ENCODE data around the gene PLA2G7. TPM values are rescaled to one million over a fixed set of nuclear protein-coding genes. Genes with fewer than 3 reads are reported as not detected.

Gene PLA2G7
- total RNA-seq (2022; extraction: Qiagen RNA extraction) = 0.06 TPM in 1 of 5 replicates, not detected in the others

DNA sequence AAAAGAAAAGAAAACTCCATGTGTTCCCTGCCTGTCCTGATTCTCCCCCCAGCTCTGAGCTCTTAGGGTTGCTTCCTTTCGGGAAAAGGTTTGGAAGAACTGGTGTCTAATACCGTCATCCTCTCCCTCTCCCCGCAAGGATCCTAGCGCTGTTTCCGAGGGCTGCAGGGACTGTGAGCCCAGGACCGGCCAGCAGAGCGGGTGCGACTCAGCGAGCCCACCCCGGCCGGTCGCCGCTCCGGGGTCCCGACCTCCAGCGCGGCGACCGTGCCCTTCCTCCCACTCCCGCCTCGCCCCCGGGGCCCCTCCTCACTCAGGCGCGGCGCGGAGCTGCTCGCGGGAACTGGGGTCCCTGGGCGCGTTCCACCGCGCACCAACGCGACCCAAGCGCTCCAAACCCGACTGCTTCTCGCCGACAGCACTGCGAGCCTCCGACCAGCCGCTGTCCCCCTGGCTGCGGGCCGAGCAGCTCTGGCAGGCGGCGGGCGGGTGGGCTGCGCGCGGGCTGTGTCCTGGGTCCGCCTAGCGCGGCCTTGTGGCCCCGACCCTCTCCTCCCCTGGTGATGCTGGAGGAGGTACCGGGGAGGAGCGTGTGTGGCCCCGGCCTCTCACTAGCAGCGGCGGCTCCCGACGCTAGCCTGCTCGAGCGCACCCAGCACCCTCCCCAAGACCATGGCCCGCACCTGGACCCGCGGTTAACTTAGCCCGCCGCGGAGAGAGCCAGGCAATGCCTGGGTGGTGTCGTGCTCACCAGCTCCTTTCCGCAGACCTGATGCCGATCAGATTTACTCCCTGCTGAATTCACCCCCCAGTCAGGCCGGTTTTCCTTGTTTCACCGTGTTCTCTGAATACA lies at the start of gene PLA2G7:
Gene PLA2G7 (minus strand): TSS at position 509 of the 853 bp plus-strand sequence. CDS start 12,484 bp downstream, outside the sequence.

GRCh38 chr6:46746696-46747095 lies 11.5 kb upstream of the PLA2G7 start, which contains the start of gene ANKRD66:
Gene ANKRD66, plus strand, starts transcription at chr6:46746933. Its CDS starts 5,016 bp downstream, at chr6:46751949.

GRCh38 chr6:46687619-46688097 lies 47.5 kb downstream of the PLA2G7 start, which contains the start of gene TDRD6:
Gene TDRD6, plus strand, starts transcription at chr6:46687885. Its CDS starts 244 bp downstream, at chr6:46688129.

Other genes starting within 250 kb of the PLA2G7 start
- gene RCAN2, start 243.9 kb downstream of the PLA2G7 start, total RNA-seq (2022; extraction: Qiagen RNA extraction) = not detected in 5 replicates
- 0.05 TPM in 1 of 5 replicates, not detected in the others for gene CYP39A1, start 82.6 kb downstream of the PLA2G7 start, total RNA-seq (2022; extraction: Qiagen RNA extraction)
- gene SLC25A27, start 82.4 kb downstream of the PLA2G7 start, total RNA-seq (2022; extraction: Qiagen RNA extraction) = 0.32 to 0.61 TPM (median 0.40 TPM) in 5 replicates
- not detected in 5 replicates for gene TDRD6, start 47.5 kb downstream of the PLA2G7 start, total RNA-seq (2022; extraction: Qiagen RNA extraction)
- not detected in 5 replicates for gene ANKRD66, start 11.6 kb upstream of the PLA2G7 start, total RNA-seq (2022; extraction: Qiagen RNA extraction)
- 0.05 TPM in 1 of 5 replicates, not detected in the others for gene MEP1A, start 58.0 kb upstream of the PLA2G7 start, total RNA-seq (2022; extraction: Qiagen RNA extraction)
- 0.03 TPM in 1 of 5 replicates, not detected in the others for gene ADGRF5, start 186.6 kb upstream of the PLA2G7 start, total RNA-seq (2022; extraction: Qiagen RNA extraction)

Measured in A549 treated with Hydrocortisone at 1 μM for 4 hours (cell line).